ENCODE results near the gene CTR9.

The CTR9 gene

DNA sequence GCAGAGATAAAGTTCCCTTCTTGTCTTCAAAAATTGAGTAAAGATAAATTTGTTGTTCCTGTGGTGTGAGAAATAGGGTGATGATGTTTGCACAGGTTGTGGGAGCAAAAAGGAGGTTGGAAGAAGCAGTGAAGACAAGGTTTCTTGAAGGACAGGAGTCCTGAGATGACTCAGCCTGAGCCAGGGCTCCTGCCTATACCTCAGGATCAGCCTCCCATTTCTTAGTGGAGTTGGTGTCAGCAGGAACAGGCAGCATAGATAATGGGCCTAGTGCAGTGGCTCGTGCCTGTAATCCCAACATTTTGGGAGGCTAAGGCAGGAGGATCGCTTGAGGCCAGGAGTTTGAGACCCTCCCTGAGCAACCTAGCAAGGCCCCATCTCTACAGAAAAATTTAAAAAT, 29.0 kb downstream of the CTR9 start:
- Histone ChIP-seq H3K79me2 (ENCODE audit: insufficient read depth, low read depth) (no peaks in the 10 kb centered on the region), H3K9ac (no peak overlapping the region), H3K27me3 (ENCODE audit: insufficient read depth, low read depth) (no peaks in the 10 kb centered on the region), H3K4me1 (ENCODE audit: low read depth, poor library complexity, severe bottlenecking) (no peaks in the 10 kb centered on the region), H4K20me1 (ENCODE audit: insufficient read depth) (no peaks in the 10 kb centered on the region), H3K4me2 (no peak overlapping the region), H3K36me3 (ENCODE audit: insufficient read depth) (no peaks in the 10 kb centered on the region), H3K4me3 (IDR thresholded peaks at IDR 0.05; ENCODE audit: insufficient read depth, low read depth, low read length) (no peak overlapping the region), H3K27ac (no peak overlapping the region), H2AFZ (ENCODE audit: low read depth) (no peak overlapping the region)
- TF ChIP-seq, protein P1, sequence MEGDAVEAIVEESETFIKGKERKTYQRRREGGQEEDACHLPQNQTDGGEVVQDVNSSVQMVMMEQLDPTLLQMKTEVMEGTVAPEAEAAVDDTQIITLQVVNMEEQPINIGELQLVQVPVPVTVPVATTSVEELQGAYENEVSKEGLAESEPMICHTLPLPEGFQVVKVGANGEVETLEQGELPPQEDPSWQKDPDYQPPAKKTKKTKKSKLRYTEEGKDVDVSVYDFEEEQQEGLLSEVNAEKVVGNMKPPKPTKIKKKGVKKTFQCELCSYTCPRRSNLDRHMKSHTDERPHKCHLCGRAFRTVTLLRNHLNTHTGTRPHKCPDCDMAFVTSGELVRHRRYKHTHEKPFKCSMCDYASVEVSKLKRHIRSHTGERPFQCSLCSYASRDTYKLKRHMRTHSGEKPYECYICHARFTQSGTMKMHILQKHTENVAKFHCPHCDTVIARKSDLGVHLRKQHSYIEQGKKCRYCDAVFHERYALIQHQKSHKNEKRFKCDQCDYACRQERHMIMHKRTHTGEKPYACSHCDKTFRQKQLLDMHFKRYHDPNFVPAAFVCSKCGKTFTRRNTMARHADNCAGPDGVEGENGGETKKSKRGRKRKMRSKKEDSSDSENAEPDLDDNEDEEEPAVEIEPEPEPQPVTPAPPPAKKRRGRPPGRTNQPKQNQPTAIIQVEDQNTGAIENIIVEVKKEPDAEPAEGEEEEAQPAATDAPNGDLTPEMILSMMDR (conservative IDR thresholded peaks at IDR 0.05; ENCODE audit: low read depth, low read length): no peak

DNA sequence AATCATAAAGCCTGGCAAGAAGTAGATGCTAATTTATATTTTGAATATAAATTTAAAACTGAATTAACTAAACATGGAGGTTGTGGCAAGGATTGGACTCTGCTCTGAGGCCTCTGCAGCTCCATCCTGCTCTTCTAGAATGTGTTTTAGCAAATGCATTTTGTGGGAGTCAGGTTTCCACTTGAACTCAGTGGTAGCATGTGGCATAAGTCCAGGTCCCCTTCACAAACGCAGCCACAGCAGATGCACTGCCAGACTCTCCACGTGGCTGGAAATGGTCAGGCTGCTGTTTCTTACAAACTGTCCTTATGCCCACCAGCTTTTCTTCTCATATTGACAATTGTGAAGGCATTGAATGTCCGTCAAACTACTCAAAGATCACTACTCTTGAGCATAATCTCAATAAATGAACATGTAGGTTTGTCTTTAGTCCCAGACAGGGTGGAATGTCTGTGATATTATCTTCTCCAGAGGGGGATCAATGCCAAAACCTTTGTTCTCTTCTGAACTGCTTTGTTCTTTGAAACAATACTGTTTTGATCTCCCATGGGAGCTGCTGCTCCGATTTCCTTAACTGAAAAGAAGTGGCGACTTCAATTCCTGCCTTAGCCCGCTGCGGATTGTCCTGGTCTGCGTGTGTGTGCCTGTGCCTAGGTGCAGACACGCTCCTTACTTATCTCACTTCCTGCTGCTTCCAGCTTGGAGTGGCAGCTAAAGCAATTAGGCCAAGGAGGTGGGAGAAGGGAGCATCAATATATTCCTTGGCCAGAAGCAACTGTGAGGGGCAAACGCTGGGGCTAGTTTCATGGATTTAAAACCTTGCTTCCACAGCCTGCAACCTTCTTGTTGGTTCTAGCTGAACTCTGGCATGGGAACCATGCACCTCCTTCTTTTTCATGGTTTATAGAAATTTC, 33.4 kb downstream of the CTR9 start:
- Histone ChIP-seq H3K4me3 (IDR thresholded peaks at IDR 0.05; ENCODE audit: insufficient read depth, low read depth, low read length) (no peak overlapping the region), H3K27ac (no peak overlapping the region), H4K20me1 (ENCODE audit: insufficient read depth) (no peaks in the 10 kb centered on the region), H3K36me3 (ENCODE audit: insufficient read depth) (no peaks in the 10 kb centered on the region), H3K9ac (no peak overlapping the region), H3K4me2 (no peak overlapping the region), H3K27me3 (ENCODE audit: insufficient read depth, low read depth) (no peaks in the 10 kb centered on the region), H3K79me2 (ENCODE audit: insufficient read depth, low read depth) (no peaks in the 10 kb centered on the region), H2AFZ (ENCODE audit: low read depth) (no peak overlapping the region), H3K4me1 (ENCODE audit: low read depth, poor library complexity, severe bottlenecking) (no peaks in the 10 kb centered on the region)
- TF ChIP-seq, protein P1 (conservative IDR thresholded peaks at IDR 0.05; ENCODE audit: low read depth, low read length): no peak

DNA sequence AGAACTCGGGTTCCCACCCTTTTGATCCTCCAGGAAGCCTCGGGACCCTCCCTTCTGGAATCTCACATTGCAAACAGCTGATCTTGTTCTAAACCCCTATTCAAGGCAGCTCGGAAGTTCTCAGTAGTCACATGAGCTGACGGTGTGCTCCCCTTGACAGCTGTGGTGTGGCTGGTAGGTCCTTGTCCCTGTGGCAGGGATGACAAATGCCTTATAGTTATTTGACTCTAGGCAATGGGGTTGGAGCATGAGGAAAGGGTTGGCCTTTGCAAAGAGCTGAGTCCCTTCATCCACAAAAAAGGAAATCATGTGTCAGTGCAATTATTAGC, 34.1 kb downstream of the CTR9 start:
- TF ChIP-seq, protein P1 (conservative IDR thresholded peaks at IDR 0.05; ENCODE audit: low read depth, low read length): no peak

DNA sequence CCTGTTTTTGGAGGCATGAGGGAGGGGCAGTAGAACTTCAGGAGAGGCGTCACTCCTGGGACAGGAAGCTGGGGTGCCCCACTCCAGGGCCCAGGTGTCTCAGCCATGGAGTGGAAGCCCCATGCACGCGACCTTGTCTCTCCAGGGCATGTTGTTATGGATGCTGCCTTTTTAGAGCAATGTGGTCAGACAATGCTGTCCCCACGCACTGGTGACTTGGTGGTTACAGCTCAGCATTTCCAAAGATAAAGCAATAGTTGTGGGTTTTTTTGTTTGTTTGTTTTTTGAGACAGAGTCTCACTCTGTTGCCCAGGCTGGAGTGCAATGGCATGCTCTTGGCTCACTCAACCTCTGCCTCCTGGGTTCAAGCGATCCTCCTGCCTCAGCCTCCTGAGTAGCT, 35.4 kb downstream of the CTR9 start:
- TF ChIP-seq, protein P1 (conservative IDR thresholded peaks at IDR 0.05; ENCODE audit: low read depth, low read length): no peak
- H3K4me1 ChIP-seq (ENCODE audit: low read depth, poor library complexity, severe bottlenecking): no peaks in the 10 kb centered on the region
- no peaks in the 10 kb centered on the region for H3K79me2 ChIP-seq (ENCODE audit: insufficient read depth, low read depth)
- H3K27ac ChIP-seq: no peak overlapping the region
- no peak overlapping the region for H3K4me3 ChIP-seq (IDR thresholded peaks at IDR 0.05; ENCODE audit: insufficient read depth, low read depth, low read length)
- no peaks in the 10 kb centered on the region for H4K20me1 ChIP-seq (ENCODE audit: insufficient read depth)
- no peak overlapping the region for H3K4me2 ChIP-seq
- H2AFZ ChIP-seq (ENCODE audit: low read depth): no peak overlapping the region
- no peaks in the 10 kb centered on the region for H3K27me3 ChIP-seq (ENCODE audit: insufficient read depth, low read depth)
- H3K36me3 ChIP-seq (ENCODE audit: insufficient read depth): no peaks in the 10 kb centered on the region
- no peak overlapping the region for H3K9ac ChIP-seq

More for the DNA sequence above, 34.1 kb downstream of the CTR9 start:
- H3K79me2 ChIP-seq (ENCODE audit: insufficient read depth, low read depth): no peaks in the 10 kb centered on the region
- no peak overlapping the region for H3K4me3 ChIP-seq (IDR thresholded peaks at IDR 0.05; ENCODE audit: insufficient read depth, low read depth, low read length)
- no peak overlapping the region for H3K27ac ChIP-seq
- no peaks in the 10 kb centered on the region for H3K4me1 ChIP-seq (ENCODE audit: low read depth, poor library complexity, severe bottlenecking)
- no peak overlapping the region for H2AFZ ChIP-seq (ENCODE audit: low read depth)
- no peaks in the 10 kb centered on the region for H3K36me3 ChIP-seq (ENCODE audit: insufficient read depth)
- H3K27me3 ChIP-seq (ENCODE audit: insufficient read depth, low read depth): no peaks in the 10 kb centered on the region
- H4K20me1 ChIP-seq (ENCODE audit: insufficient read depth): no peaks in the 10 kb centered on the region
- H3K4me2 ChIP-seq: no peak overlapping the region
- no peak overlapping the region for H3K9ac ChIP-seq
